ENCODE data around the gene MAP2K2.

Gene MAP2K2

GRCh38 chr19:4059891-4060620 is 63.9 kb downstream of the MAP2K2 start:
- no peak for DNase-seq

- peak; percentile 13 for DNase-seq
Observed at GRCh38 chr19:4059453-4059871, 64.5 kb downstream of the MAP2K2 start.

- DNase-seq: peak; percentile 73
Observed at GRCh38 chr19:4058693-4059452, 65.0 kb downstream of the MAP2K2 start.

- DNase-seq: peak; percentile 24
Observed at GRCh38 chr19:4057931-4058692, 65.8 kb downstream of the MAP2K2 start.

GRCh38 chr19:4055209-4055552 is 68.7 kb downstream of the MAP2K2 start:
- no peak for DNase-seq

- no peak for DNase-seq
Observed at GRCh38 chr19:4054441-4055208, 69.3 kb downstream of the MAP2K2 start.

- no peak for DNase-seq
Observed at GRCh38 chr19:4053423-4054324, 70.2 kb downstream of the MAP2K2 start.

GRCh38 chr19:4052993-4053422 is 70.9 kb downstream of the MAP2K2 start:
- no peak for DNase-seq

- DNase-seq: no peak
Observed at GRCh38 chr19:4052114-4052992, 71.6 kb downstream of the MAP2K2 start.

GRCh38 chr19:4051175-4052101 is 72.5 kb downstream of the MAP2K2 start:
- DNase-seq: no peak

- DNase-seq: no peak
Observed at GRCh38 chr19:4049432-4049831, 74.5 kb downstream of the MAP2K2 start.

GRCh38 chr19:4046946-4047683 is 76.8 kb downstream of the MAP2K2 start:
- DNase-seq: no peak

- no peak for DNase-seq
Observed at GRCh38 chr19:4046362-4046691, 77.6 kb downstream of the MAP2K2 start.

GRCh38 chr19:4045597-4046361 is 78.1 kb downstream of the MAP2K2 start:
- DNase-seq: no peak

GRCh38 chr19:4044990-4045465 is 78.9 kb downstream of the MAP2K2 start:
- DNase-seq: no peak

- DNase-seq: no peak
Observed at GRCh38 chr19:4043966-4044715, 79.8 kb downstream of the MAP2K2 start.

GRCh38 chr19:4043401-4043800 is 80.5 kb downstream of the MAP2K2 start:
- DNase-seq: no peak

All from eye (tissue), 1 donor.